Activated T-cell treated with anti-CD3 and anti-CD28 coated beads for 1 hour (primary cell): ENCODE measurements around the gene CYBB.

Experiments used
- DNase-seq: peaks from one replicate; pipeline ENCODE4 v3.0.0-alpha.2; 2020; ENCODE audit warnings: low read depth

The CYBB gene

DNA sequence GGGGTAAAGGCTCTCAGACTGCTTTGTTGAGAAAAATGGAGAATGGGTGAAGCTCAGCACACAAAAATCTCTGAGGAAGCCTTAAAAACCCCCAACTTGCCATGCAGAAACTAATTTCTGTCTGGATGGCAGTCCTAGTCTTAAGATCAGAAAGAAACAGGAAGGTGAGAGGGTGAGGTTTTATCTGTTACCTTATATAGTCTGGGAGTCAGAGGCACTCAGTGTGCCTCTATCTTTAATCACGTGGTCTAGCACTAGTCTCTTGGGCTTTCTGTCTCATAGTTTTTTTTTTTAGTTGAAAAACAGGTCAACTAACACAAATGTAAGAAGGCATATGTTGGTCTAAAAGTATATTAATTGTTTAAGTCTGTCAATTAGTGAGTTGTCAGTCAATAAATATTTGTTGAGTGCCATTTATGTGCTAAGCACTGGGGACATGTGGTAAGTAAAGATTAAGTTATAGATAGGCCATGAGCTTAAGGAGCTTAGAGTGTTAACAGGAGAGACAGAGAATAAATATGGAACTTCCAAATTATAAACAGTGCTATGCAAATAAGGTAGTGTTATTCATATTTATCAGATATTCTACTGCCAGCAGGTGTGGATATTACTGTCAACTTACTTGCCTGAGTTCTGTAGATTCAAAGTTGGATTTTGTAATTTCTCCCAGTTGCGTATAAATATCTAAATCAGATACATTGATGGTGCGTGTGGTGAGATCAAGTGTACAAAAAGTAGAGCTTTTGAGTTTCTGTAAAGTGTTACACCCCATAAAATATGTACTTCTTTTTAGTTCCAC is 7.0 kb downstream of the CYBB start:
- DNase-seq = no peak

DNA sequence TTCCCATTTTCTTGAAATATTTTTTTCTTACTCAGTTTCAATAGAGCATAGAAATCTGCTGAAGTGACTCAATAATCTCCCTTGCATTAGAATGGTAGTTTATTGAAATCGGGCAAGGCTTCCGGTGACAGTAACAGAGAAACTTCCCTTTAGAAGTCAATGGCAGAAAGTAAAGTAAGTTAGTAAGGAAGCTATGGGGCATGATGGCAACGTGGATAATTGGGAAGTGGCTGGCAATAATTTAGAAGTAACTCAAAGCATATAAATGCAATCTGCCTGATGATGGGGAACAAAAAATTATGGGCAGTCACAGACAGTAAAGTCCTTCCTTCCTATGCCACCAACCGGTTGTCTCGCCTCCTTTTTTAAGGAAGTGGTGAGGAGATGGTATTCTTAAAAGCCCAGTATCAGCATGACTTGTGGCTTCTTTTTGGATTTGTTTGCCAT is 7.6 kb downstream of the CYBB start:
- no peak for DNase-seq

DNA sequence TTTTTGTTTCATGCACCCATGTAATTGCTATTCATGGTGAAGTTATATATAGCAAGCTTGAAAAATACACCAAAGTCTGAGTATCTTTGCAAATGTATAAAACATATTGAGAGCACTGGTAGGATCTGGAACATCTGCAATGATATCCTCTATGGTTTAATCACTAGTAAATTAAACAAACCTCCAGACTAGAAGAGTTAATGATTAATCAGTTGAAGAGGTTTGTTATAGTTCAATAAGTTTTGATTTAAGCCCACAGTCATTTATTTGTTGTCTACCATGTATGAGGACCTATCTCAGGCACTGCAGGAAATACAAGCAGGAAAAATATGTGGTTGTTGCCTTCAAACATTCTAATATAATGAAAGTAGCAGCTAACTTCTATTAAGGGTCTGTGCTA is 16.5 kb downstream of the CYBB start:
- no peak for DNase-seq

DNA sequence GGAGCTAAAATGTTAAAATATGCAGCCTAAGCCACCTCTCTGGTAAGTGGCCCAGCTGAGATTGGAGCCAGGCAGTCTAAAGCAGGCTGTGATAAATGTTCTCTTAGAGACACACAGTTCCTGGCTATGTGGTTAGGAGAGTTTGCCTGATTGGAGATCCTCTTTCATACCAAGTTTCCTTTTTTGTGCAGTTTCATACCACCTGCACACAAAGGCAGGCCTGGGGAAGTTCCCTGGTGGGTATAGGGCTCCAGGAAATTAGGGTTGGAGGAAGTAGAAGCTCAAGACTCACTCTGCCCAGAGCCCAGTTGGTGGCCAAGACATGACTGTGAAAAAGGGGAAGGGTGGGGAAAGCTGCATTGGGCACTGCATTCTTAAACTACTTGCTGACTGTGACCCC is 16.9 kb downstream of the CYBB start:
- DNase-seq = no peak

DNA sequence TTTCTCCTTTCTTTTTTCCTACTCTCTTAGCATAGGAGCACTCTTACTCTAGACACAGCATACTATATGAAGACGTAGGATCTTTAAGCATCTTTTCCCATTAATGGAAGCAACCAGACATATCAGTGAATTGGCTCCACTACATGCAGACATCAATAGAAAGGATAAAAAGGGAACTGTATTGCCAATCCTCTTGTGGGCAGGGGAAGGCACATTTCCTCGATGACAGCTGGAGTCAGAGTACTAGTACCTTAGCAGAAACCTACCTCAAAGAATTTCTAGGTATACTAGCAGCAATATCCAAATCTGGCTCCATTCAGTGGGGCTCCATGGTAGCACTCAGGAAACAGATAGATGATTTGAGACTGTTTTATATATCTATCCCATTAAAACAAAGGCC is 20.1 kb downstream of the CYBB start:
- no peak for DNase-seq

DNA sequence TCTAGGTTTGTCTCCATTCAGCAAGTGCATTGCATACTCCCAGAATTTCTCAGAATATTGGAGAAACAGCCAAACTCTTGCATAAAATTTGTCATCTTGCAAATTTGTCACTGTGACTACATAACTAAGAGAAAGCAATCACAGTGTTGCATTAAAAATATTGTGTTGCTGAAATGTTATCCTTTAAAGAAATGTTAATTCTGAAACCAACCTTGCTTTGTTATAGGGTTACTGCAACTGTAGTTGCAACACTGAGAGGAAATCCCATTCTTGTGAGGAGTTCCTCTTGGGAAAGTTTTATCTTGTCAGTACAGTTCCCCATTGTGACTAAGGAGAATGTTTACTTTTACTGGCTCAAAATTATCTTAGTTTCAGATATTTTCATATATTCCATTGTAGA is 20.9 kb downstream of the CYBB start:
- no peak for DNase-seq

DNA sequence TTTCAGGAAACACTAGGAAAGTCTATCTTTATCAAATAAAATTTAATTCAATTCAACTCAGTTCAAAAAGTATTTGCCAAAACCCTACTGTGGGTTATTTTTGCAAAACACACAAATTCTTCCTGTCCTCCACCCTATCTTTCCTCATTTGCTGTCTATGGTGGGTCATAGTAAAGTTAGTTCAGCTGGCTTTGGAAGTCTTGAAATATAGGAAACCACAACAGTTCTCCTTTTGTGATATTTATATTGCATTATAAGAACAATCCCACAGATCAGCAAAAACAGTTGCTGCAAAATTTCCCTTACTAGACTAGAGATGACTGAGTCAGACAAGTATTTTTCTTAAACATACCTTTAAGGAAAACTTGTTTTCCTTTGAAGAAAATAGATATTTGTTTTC is 22.2 kb downstream of the CYBB start:
- no peak for DNase-seq

DNA sequence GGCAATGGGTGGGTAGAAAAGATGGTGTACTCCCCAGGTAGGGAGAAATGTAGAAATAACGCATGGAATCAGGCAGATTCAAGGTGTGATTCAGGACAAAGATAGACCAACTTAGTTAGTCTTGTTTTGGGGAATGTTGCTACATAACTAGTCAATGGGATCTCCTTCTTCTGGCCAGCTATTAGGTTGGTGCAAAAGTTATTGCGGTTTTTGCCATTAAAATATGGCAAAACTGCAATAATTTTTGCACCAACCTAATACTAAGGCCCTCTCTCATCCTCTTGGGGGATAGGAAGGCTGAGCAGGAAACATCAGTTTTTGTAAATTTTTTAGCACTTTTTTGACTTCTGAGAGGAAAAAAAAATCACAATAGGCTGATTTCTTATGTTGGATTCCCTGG is 23.2 kb downstream of the CYBB start:
- DNase-seq = no peak

DNA sequence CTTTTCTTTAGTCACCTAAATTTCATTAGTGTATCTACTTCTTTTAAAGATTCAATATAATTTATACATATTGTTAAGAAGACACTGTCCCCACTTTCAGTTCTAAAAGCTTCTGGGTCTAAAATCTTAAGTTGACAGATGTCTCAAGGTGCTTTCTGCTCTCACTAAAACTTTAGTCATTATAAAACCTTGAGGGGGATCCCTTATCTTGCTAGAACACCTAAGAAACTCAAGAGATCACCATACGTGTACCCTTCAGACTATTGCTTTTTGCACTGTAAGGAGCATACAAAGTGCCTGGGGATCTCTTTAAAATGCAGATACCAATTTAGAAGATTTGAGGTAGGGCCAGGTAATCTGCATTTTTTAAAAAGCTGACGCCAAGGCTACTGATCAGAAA is 30.1 kb downstream of the CYBB start:
- no peak for DNase-seq

DNA sequence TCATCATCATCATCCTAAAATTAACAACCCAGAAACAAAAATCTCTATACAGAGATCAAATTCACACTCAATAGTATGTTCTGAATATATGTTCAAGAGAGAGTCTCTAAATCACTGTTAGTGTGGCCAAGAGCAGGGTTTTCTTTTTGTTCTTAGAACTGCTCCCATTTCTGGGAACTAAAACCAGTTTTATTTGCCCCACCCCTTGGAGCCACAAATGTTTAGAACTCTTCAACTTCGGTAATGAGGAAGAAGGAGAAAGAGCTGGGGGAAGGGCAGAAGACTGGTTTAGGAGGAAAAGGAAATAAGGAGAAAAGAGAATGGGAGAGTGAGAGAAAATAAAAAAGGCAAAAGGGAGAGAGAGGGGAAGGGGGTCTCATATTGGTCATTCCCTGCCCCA is 32.3 kb downstream of the CYBB start:
- DNase-seq = no peak

DNA sequence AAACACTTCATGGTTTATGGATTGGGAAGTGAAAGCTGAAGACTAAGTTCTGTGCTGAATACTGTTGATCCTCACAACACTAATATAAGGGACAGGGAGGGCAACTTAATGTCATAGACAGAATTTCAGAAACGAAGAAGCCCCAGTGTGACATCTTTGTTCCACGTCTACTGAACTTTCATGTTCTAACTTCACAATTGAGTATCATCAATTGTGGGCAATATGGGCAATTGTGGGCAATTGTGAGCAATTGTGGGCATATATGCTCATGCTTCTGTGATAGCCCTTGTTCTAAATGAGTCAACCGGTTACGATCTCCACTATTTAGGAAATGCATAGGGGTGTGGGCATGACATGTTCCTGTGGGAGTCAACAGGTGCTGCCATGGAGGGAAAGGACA is 33.7 kb downstream of the CYBB start:
- DNase-seq = no peak

DNA sequence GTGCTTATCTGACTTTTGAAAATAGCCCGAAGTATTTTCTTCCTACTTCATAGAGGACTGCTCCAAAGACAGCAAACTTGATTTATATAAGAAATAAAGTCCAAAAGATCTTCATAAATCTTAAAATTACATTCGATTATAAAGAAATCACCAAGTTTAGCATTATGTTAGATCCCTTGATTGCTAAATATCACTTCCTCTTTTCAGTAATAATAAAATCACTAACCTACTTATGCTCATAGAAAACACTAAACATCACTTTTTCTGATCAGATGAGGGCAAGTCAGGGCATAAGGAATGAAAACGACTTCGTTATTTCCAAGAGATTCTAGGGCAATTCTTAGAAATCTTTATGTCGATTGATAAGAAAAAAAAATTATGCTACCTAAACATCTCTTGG is 35.5 kb downstream of the CYBB start:
- DNase-seq = no peak

DNA sequence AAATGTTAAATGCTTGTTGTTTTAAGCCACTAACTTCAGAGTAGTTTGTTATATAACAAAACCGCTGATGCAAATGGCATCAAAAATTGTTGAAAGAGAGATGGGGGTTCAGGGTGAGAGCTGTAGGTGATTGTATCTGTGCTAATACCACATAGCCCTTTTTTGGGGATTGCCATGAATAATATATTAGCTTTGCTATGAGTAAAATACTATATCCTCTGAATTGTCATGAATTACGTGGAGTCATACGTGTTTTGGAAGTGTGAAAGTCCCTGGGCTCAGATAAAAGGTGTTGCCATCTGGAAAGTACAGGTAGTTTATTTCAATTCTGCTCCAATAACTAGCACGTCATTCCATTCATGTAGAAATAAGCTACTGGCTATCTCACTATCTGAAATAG is 36.9 kb downstream of the CYBB start:
- no peak for DNase-seq

DNA sequence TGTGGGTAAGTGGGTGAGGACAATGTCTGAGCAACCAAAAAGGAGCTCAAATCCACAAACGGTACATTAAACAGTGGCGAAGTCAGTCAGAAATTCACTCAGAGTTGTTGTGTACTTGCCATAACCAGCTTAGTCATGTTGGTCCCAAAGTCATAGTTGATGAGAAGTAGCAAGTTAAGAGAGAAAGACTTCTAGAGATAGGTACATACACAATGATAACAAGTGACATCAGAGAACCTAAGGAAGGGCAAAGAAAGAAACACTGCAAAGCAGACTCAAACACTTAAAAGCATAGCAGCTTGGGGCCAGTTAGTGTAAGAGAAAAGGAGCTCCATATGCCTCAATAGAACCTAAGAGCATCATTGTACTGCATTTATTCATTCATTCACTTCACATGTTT is 37.3 kb downstream of the CYBB start:
- DNase-seq = no peak

DNA sequence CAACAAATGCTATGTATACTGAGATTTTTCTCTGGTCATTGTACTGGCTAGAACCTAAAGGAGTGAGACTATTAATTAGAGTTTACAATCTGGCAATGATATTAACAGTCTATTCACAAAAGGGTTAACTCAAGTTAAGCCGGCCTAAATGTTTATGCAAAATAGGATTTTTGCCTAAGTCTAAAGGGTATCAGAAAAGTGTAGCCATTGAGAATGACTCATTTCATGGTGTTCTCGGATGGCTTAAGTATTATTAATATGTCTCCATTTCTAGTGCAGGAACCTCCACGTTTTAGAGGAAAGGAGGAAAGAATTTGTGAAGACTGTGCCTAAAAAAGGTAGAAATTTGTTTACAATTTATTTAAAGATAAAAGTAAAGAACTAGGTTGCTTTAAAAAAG is 37.7 kb downstream of the CYBB start:
- no peak for DNase-seq

DNA sequence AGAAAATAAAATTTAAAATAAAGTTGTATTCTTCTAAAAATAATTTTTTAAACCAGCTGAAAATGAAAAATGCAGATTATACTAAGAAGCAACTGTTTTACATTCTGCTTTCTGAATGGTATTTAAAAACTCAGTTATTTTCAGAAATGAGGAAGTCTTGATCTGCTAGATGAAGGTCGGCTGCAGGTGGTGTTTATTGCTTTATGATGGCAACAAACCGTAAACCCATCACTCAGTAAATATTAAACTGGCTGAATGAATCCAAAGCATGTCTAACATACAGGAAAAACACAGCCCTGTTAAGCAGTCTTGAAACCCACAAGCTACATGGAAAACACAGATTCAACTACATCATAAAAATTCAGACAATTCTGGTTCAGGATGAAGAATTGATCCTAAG is 38.2 kb downstream of the CYBB start:
- no peak for DNase-seq

DNA sequence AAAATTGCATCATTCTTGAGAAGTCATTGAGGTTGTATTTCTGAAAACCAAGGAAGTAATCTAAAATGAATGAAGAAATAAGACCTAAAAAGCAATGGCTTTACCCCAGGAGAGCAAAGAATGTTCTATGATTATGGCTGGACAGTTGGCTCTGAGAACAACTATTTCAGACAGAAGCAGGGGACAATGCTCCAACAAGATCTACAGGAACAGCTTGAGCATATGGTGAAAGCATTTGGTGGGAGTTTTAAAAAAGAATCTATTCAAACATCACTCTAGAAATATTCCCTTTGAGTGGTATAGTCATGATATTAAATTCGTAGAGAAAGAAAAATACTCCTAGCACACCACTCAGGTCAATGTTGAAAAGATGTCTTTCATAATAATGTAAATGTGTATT is 40.8 kb downstream of the CYBB start:
- no peak for DNase-seq

DNA sequence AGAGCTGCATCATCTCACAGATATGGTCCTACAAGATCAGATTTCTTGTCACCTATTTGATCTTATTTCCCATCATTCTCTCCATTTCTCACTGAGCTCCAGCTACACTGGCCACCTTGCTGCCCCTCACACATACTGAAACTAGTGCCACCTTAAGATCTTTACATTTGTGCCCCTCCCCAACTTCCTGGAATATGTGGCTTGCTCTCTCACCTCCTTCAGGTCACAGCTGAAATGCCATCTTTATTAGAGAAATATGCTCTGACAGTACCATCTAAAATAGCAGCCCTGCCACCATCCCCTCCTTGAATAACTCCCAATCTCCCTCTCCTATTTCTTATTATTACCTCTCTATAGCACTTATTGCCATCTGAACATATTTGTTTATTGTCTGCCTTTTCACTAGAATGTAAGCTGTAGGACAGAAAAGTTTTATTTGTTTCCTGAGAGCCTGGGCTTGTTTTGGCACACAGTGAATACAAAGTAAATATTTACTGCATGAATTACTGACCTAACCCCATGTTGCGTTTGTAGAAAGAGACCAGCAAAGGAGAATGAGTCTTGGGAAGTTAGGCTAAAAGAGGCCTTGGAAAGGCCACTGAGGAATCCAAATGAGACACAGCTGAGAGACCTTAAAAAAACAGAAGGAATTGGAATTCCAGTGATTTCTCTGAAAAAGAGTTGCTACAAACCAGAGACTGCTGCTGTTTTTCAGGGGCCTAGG is 44.8 kb downstream of the CYBB start:
- DNase-seq = no peak

DNA sequence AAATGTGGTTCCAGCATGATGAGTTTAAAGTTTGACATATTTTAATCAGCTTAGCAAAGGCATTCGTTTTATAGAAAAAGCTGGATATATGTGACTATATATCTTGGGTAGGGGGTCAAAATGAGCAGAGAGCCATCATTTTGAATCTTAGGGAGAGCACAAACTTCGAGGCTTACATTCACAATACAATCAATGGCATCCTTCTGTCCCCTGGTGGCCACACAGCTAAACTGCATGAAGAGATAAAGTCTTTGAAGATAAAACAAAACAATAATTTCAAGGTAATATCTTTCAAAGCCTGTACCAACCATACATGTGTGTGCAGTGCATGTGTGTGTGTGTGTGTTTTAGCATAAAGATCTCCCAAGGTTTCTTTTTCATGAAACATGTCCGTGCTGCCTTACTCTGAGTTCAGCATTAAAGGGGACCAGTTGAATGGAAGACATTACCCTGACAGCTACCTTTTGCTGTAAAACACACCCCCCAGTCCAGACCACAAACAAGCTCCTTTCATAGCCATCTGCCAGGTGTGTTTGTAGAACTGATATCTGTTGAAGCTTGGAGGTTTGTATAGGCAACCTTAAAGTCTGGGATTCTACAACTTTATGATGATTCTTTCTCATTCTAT is 45.5 kb downstream of the CYBB start:
- peak; percentile 32 for DNase-seq

DNA sequence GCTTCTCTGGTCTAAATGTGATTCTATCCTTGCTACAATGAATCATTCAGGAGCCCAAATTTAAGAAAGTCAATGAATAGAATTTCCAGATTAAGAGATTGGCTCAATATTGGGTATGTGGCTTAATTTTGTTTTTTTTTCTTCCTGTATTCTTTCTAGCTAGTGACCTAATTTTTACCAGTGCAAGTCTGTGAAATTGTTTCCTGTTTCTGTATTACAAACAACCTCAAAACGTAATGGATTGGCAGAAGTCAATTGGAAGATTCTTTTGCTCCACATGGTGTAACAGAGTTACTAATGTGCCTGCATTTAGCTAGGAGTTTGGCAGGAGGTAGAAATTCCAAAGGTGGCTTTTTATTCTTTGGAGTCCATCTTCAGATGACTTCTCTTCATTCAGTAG is 49.9 kb downstream of the CYBB start:
- no peak for DNase-seq

DNA sequence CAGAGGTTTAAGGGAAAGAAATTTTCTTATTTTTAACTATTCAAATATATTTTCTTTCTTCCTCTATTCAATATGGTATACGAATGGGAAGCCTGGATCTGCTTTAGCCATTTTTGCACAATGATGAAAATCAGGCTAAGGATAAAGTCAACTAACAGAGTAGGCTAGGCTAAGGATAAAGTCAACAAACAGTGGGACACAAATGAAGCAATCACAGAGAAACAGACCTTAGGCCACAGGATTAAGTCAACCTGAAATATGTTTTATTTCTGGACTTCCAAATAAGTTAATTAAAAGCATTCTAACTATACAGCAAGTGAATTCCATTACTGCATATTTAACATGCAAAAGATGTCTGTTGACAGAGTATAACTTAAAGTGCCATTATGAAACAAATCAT is 50.5 kb downstream of the CYBB start:
- DNase-seq = no peak

DNA sequence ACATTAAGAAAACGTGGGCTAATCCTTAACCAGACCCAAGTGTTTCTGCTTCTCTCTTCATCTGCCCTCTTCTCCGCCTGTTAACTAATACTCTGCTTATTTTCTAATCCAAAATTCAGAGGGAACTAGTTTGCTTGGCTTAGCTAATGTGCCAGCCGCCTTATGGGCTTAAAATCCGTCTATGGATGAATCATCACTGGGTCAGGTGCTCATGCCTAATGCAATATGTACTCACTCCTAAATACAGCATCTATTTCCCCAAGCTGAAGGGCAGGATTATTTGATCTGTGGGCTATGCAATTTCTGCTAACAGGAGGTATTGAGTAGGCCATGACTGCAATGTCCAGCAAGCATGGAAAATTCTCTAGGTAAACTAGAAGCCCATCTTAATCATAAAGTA is 55.1 kb downstream of the CYBB start:
- DNase-seq = no peak

DNA sequence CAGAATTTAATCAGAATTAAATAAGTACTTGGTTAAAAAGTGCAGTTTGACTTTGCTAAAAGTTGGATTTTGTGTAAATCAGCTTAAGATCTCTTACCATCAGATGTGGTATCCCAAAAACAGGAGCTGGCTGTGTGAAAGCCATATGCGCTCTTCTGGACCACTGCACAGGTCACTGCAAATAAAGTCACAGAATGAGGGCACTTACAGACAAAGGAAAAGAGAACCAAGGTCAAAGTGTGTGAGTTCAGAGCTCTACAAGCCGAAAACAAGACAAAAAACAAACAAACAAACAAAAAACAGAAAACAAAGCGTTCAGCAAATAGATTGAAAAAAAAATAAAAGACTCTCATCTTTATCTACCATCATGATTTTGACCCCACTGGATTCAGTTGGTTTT is 61.1 kb downstream of the CYBB start:
- DNase-seq = no peak
